ENCODE results near the gene RPL22. TPM values are rescaled to one million over a fixed set of nuclear protein-coding genes. Genes with fewer than 3 reads are reported as not detected.
A peak's percentile ranks its signal among the peaks of the same experiment; 100 is the strongest.

The RPL22 gene
- total RNA-seq, 1 donor, result 93.0 TPM

DNA sequence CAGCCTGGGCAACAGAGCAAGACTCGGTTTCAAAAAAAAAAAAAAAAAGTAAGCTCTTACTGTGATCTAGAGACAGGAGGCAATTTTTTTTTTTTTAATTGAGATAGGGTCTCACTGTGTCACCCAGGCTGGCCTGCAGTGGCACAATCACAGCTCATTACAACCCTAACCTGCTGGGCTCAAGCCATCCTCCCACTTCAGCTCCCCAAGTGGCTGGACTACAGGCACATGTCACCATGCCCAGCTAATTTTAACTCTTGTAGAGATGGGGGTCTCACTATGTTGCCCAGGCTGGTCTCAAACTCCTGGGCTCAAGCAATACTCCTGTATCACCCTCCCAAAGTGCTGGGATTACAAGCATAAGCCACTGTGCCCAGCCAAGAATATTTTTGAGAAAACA is 7.4 kb downstream of the RPL22 start:
- peaks cover 72% of the 10 kb centered on the region for H3K36me3 ChIP-seq (ENCODE audit: insufficient read depth, low read length)

DNA sequence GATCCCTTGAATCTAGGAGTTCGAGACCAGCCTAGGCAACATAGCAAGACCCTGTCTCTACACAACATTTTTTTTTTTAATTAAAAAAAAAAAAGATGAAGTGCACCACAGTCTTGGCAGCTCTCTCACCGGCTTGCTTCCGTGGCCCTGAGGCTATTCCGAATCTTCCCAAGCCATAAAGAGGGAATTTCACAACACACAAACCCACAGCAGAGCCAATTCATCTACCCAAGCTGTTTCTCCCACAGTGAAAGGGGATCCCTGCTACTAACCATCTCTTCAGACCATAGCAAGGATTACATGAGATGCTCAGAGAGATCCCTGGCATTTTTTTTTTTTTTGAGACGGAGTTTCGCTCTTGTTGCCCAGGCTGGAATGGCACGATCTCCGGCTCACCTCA is 10.9 kb downstream of the RPL22 start:
- peaks cover 40% of the 10 kb centered on the region for H3K79me2 ChIP-seq (ENCODE audit: insufficient read depth, low read length)

More for the DNA sequence above, 7.4 kb downstream of the RPL22 start:
- DNase-seq (ENCODE audit: insufficient read length, low spot score, missing footprints), result no peak
- TF ChIP-seq, protein P1, sequence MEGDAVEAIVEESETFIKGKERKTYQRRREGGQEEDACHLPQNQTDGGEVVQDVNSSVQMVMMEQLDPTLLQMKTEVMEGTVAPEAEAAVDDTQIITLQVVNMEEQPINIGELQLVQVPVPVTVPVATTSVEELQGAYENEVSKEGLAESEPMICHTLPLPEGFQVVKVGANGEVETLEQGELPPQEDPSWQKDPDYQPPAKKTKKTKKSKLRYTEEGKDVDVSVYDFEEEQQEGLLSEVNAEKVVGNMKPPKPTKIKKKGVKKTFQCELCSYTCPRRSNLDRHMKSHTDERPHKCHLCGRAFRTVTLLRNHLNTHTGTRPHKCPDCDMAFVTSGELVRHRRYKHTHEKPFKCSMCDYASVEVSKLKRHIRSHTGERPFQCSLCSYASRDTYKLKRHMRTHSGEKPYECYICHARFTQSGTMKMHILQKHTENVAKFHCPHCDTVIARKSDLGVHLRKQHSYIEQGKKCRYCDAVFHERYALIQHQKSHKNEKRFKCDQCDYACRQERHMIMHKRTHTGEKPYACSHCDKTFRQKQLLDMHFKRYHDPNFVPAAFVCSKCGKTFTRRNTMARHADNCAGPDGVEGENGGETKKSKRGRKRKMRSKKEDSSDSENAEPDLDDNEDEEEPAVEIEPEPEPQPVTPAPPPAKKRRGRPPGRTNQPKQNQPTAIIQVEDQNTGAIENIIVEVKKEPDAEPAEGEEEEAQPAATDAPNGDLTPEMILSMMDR (IDR thresholded peaks at IDR 0.05; ENCODE audit: extremely low read depth, low read depth, low read length), result no peak
- no peaks in the 10 kb centered on the region for H3K27me3 ChIP-seq (ENCODE audit: insufficient read depth, low read length)
- peaks cover 45% of the 10 kb centered on the region for H4K20me1 ChIP-seq (ENCODE audit: insufficient read depth, low read length)
- peaks cover 66% of the 10 kb centered on the region for H3K79me2 ChIP-seq (ENCODE audit: insufficient read depth, low read length)
- no peaks in the 10 kb centered on the region for H3K4me1 ChIP-seq (ENCODE audit: insufficient read depth, low read length)
- H3K4me3 ChIP-seq (ENCODE audit: insufficient read depth, low read length), result no peak overlapping the region
- H3K27ac ChIP-seq (ENCODE audit: low read depth, low read length), result no peak overlapping the region
- no peak overlapping the region for H2AFZ ChIP-seq (ENCODE audit: low read length)
- H3K9me3 ChIP-seq (ENCODE audit: low read depth, low read length), result no peaks in the 10 kb centered on the region
- no peak overlapping the region for H3K4me2 ChIP-seq (ENCODE audit: insufficient read depth, low read length)

DNA sequence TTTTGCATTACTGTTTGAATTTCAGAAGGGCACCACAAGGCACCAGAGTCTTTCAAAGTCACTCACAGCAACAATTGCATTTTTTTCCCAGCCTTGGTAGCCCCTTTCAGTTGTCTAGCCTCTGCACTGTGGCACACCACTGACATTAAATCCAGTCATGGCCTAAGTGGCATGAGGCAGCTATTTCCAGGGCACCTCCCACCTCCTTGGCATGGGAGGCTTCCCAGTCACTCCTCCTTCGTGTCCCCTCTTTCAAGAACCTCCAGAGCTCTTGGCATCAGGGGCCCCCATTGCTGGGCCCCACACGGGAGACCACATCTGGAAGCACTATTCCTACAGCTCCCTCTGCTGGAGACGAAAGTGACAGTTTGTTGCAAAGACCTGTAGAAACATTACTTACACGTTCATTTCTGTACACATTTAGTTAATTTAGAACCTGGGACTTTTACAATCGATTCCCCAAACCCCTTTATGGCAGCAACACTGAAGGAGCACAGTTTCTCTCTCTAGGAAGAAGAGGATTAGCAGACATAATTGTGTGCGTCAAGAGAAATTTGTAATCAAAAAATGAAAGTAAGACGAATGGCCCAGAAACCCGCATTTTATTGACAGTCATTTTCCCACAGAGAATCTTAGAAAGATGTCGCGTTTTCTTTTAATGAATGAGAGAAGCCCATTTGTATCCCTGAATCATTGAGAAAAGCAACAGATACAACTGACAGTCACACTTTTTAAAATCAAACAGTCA is 13.6 kb downstream of the RPL22 start:
- H2AFZ ChIP-seq (ENCODE audit: low read length), result no peak overlapping the region
- H3K36me3 ChIP-seq (ENCODE audit: insufficient read depth, low read length), result peaks cover 37% of the 10 kb centered on the region
- H3K79me2 ChIP-seq (ENCODE audit: insufficient read depth, low read length), result peaks cover 25% of the 10 kb centered on the region
- H3K27ac ChIP-seq (ENCODE audit: low read depth, low read length), result no peak overlapping the region
- no peaks in the 10 kb centered on the region for H3K4me1 ChIP-seq (ENCODE audit: insufficient read depth, low read length)
- H3K9me3 ChIP-seq (ENCODE audit: low read depth, low read length), result no peaks in the 10 kb centered on the region
- no peak overlapping the region for H3K4me3 ChIP-seq (ENCODE audit: insufficient read depth, low read length)
- peaks cover 76% of the 10 kb centered on the region for H4K20me1 ChIP-seq (ENCODE audit: insufficient read depth, low read length)
- H3K27me3 ChIP-seq (ENCODE audit: insufficient read depth, low read length), result peaks cover 11% of the 10 kb centered on the region
- H3K4me2 ChIP-seq (ENCODE audit: insufficient read depth, low read length), result no peak overlapping the region
- peak; percentile 68 for DNase-seq (ENCODE audit: insufficient read length, low spot score, missing footprints)
- TF ChIP-seq, protein P1 (IDR thresholded peaks at IDR 0.05; ENCODE audit: extremely low read depth, low read depth, low read length), result peak; percentile 58

More for the DNA sequence above, 10.9 kb downstream of the RPL22 start:
- DNase-seq (ENCODE audit: insufficient read length, low spot score, missing footprints), result peak; percentile 10
- Histone ChIP-seq H2AFZ (ENCODE audit: low read length) (no peak overlapping the region), H3K9me3 (ENCODE audit: low read depth, low read length) (no peaks in the 10 kb centered on the region), H3K4me1 (ENCODE audit: insufficient read depth, low read length) (no peaks in the 10 kb centered on the region), H3K4me3 (ENCODE audit: insufficient read depth, low read length) (no peak overlapping the region), H3K4me2 (ENCODE audit: insufficient read depth, low read length) (no peak overlapping the region), H3K27me3 (ENCODE audit: insufficient read depth, low read length) (no peaks in the 10 kb centered on the region), H4K20me1 (ENCODE audit: insufficient read depth, low read length) (peaks cover 56% of the 10 kb centered on the region), H3K36me3 (ENCODE audit: insufficient read depth, low read length) (peaks cover 54% of the 10 kb centered on the region), H3K27ac (ENCODE audit: low read depth, low read length) (no peak overlapping the region)
- TF ChIP-seq, protein P1 (IDR thresholded peaks at IDR 0.05; ENCODE audit: extremely low read depth, low read depth, low read length), result no peak

DNA sequence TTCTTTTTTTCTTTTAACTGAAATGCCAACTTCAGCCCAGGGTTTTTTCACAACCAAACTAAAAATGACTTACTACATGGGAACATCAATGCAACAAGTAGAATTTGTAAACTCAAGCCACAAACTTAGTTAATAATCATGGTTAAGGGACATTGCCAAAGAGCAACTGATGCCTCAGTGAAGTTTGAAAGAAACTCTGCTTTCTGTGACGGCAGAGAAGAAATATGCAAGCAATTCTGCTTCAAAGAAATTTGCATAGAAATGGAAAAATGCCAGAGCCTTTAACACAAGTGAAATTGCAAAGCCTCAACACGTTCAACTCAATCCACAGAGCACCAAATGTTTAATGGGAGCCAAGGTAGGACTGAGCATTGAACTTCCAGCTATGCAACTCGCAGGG is 14.2 kb downstream of the RPL22 start:
- H3K27ac ChIP-seq (ENCODE audit: low read depth, low read length), result no peak overlapping the region
- H3K79me2 ChIP-seq (ENCODE audit: insufficient read depth, low read length), result peaks cover 18% of the 10 kb centered on the region
- no peak overlapping the region for H3K4me2 ChIP-seq (ENCODE audit: insufficient read depth, low read length)
- peaks cover 70% of the 10 kb centered on the region for H4K20me1 ChIP-seq (ENCODE audit: insufficient read depth, low read length)
- no peaks in the 10 kb centered on the region for H3K9me3 ChIP-seq (ENCODE audit: low read depth, low read length)
- DNase-seq (ENCODE audit: insufficient read length, low spot score, missing footprints), result peak; percentile 29
- H2AFZ ChIP-seq (ENCODE audit: low read length), result no peak overlapping the region
- no peak overlapping the region for H3K4me3 ChIP-seq (ENCODE audit: insufficient read depth, low read length)
- TF ChIP-seq, protein P1 (IDR thresholded peaks at IDR 0.05; ENCODE audit: extremely low read depth, low read depth, low read length), result no peak
- H3K27me3 ChIP-seq (ENCODE audit: insufficient read depth, low read length), result peaks cover 15% of the 10 kb centered on the region
- H3K36me3 ChIP-seq (ENCODE audit: insufficient read depth, low read length), result peaks cover 30% of the 10 kb centered on the region
- H3K4me1 ChIP-seq (ENCODE audit: insufficient read depth, low read length), result no peaks in the 10 kb centered on the region
